Stomach (tissue), 4 donors: ENCODE results near the gene SLC12A7.

Experiments
- CTCF ChIP-seq, 7 experiments: fragments of 450-650 bp in 4 of 7; fragments of 200-600 bp in 3 of 7; sonication (generic) in 3 of 7; IDR thresholded peaks; one replicate each; pipeline ENCODE4 v1.5.1; 2016 to 2019; ENCODE audit warnings: antibody characterized with exemption in 7 of 7, control low read depth in 2 of 7, mild to moderate bottlenecking in 1 of 7
- POLR2A ChIP-seq, 4 donors: fragments of 450-650 bp; IDR thresholded peaks; one replicate each; pipeline ENCODE4 v1.6.1; 2016; ENCODE audit warnings: antibody characterized with exemption in 4 of 4, control low read depth in 2 of 4, mild to moderate bottlenecking in 1 of 4, moderate library complexity in 1 of 4

GRCh38 chr5:1061916-1062315, 49.9 kb downstream of the SLC12A7 start:
- TF ChIP-seq POLR2A (IDR thresholded peaks at IDR 0.05) (no peak), CTCF (IDR thresholded peaks at IDR 0.05) (no peak)
